Measurements from ENCODE around the gene MOSMO. TPM values are rescaled to one million over a fixed set of nuclear protein-coding genes. Genes with fewer than 3 reads are reported as not detected.

MOSMO gene
- total and polyA plus RNA-seq, 4 donors = 3.9 to 13.6 (median 4.5) TPM

DNA sequence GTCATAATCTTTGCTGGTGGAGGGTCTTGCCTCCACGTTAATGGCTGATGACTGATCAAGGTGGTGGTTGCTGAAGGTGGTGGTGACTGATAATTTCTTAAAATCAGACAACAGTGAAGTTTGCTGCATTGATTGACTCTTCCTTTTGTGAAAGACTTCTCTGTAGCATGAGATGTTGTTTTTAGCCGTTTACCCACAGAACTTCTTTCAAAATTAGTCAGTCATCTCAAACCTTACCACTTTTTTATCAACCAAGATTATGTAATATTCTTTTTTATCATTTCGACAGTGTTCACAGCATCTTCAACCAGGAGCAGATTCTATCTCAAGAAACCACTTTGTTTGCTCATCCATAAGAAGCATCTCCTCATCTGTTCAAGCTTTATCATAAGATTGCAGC is 48.9 kb upstream of the MOSMO start (continued):
- TF ChIP-seq, protein P1, sequence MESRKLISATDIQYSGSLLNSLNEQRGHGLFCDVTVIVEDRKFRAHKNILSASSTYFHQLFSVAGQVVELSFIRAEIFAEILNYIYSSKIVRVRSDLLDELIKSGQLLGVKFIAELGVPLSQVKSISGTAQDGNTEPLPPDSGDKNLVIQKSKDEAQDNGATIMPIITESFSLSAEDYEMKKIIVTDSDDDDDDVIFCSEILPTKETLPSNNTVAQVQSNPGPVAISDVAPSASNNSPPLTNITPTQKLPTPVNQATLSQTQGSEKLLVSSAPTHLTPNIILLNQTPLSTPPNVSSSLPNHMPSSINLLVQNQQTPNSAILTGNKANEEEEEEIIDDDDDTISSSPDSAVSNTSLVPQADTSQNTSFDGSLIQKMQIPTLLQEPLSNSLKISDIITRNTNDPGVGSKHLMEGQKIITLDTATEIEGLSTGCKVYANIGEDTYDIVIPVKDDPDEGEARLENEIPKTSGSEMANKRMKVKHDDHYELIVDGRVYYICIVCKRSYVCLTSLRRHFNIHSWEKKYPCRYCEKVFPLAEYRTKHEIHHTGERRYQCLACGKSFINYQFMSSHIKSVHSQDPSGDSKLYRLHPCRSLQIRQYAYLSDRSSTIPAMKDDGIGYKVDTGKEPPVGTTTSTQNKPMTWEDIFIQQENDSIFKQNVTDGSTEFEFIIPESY (IDR thresholded peaks at IDR 0.05) = no peak
- no peak for TF ChIP-seq JUND (IDR thresholded peaks at IDR 0.05)
- TF ChIP-seq RAD21 (IDR thresholded peaks at IDR 0.05) = no peak

DNA sequence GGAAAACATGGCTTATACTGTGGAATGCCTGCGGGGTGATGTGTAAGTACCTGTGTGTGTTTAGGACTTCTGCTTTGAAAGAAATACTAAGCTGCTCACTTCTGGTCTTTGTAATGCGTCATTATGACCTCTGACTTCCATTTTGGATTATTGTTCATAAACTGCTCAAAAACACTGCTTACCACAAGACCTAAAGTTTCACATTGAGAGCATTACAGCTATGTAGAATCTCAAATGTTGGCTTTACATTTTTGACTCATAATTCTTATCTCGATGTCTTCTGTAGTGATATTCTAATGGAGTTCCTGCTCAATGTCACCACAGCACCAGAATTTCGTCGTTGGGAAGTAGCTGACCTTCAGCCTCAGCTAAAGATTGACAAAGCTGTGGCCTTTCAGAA is 45.4 kb upstream of the MOSMO start:
- 84% methylated on average over 5 of the region's 5 CpGs for WGBS
- TF ChIP-seq, protein P2, sequence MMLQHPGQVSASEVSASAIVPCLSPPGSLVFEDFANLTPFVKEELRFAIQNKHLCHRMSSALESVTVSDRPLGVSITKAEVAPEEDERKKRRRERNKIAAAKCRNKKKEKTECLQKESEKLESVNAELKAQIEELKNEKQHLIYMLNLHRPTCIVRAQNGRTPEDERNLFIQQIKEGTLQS (IDR thresholded peaks at IDR 0.05) = no peak
- TF ChIP-seq SP1 (IDR thresholded peaks at IDR 0.05) (no peak), EGR1 (IDR thresholded peaks at IDR 0.05; ENCODE audit: low read depth in 2 of 2) (no peak), GABPA (IDR thresholded peaks at IDR 0.05 in 1 of 2, conservative IDR thresholded peaks at IDR 0.05 in 1 of 2) (no peak), MAX (IDR thresholded peaks at IDR 0.05) (no peak), FOXA1 (IDR thresholded peaks at IDR 0.05) (no peak), FOXA2 (IDR thresholded peaks at IDR 0.05) (no peak), HNF4A (conservative IDR thresholded peaks at IDR 0.05) (no peak), NR2F2 (IDR thresholded peaks at IDR 0.05) (no peak), HNF4G (IDR thresholded peaks at IDR 0.05) (no peak), RAD21 (IDR thresholded peaks at IDR 0.05) (no peak)
- TF ChIP-seq, protein P3, sequence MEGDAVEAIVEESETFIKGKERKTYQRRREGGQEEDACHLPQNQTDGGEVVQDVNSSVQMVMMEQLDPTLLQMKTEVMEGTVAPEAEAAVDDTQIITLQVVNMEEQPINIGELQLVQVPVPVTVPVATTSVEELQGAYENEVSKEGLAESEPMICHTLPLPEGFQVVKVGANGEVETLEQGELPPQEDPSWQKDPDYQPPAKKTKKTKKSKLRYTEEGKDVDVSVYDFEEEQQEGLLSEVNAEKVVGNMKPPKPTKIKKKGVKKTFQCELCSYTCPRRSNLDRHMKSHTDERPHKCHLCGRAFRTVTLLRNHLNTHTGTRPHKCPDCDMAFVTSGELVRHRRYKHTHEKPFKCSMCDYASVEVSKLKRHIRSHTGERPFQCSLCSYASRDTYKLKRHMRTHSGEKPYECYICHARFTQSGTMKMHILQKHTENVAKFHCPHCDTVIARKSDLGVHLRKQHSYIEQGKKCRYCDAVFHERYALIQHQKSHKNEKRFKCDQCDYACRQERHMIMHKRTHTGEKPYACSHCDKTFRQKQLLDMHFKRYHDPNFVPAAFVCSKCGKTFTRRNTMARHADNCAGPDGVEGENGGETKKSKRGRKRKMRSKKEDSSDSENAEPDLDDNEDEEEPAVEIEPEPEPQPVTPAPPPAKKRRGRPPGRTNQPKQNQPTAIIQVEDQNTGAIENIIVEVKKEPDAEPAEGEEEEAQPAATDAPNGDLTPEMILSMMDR (IDR thresholded peaks at IDR 0.05; ENCODE audit: low read depth, low read length, missing input control) = no peak
- H3K27me3 ChIP-seq (ENCODE audit: control insufficient read depth in 4 of 4, insufficient read depth in 4 of 4, low read length in 3 of 4) = no peaks in the 10 kb centered on the region
- no peak overlapping the region for H3K4me3 ChIP-seq (ENCODE audit: low read depth in 1 of 3, low read length in 3 of 3)
- H3K9ac ChIP-seq (ENCODE audit: low read depth in 1 of 2, low read length in 2 of 2) = no peak overlapping the region
- H3K9me3 ChIP-seq (ENCODE audit: control insufficient read depth in 4 of 4, low read length in 3 of 4) = no peaks in the 10 kb centered on the region
- DNase-seq (ENCODE audit: low spot score) = no peak
- no peak overlapping the region for H3K27ac ChIP-seq (ENCODE audit: low read depth in 1 of 2, low read length in 2 of 2)
- H3K36me3 ChIP-seq (ENCODE audit: control insufficient read depth in 4 of 4, insufficient read depth in 3 of 4, low read depth in 1 of 4, low read length in 3 of 4) = peaks cover 14 to 90% (median 84%) of the 10 kb centered on the region in 4 donors
- H3K4me1 ChIP-seq (ENCODE audit: control insufficient read depth in 4 of 4, insufficient read depth in 4 of 4, low read length in 3 of 4) = no peaks in the 10 kb centered on the region

DNA sequence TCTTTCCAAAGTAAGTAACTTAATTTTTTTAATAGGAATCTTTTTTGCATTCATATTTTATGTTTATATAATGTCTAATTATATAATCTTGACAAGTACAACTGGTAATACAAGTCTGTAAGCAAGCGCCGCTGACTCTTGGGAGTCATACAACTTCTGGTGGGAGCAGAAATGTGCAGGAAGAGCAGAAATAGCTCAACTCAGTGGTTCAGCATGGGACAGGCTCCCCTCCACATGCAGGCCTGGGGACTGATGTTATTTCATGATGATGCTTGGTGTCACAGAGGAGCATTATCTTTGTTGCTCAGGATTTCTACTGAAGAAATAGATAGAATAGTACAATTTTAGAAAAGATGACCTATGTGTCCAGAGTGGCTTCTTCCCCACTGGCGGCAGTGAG is 44.0 kb upstream of the MOSMO start:
- Histone ChIP-seq H3K9me3 (ENCODE audit: control insufficient read depth in 4 of 4, low read length in 3 of 4) (no peaks in the 10 kb centered on the region), H3K4me3 (ENCODE audit: low read depth in 1 of 3, low read length in 3 of 3) (no peak overlapping the region), H3K9ac (ENCODE audit: low read depth in 1 of 2, low read length in 2 of 2) (no peak overlapping the region), H3K36me3 (ENCODE audit: control insufficient read depth in 4 of 4, insufficient read depth in 3 of 4, low read depth in 1 of 4, low read length in 3 of 4) (peaks cover 14 to 93% (median 82%) of the 10 kb centered on the region in 4 donors), H3K27me3 (ENCODE audit: control insufficient read depth in 4 of 4, insufficient read depth in 4 of 4, low read length in 3 of 4) (no peaks in the 10 kb centered on the region), H3K4me1 (ENCODE audit: control insufficient read depth in 4 of 4, insufficient read depth in 4 of 4, low read length in 3 of 4) (no peaks in the 10 kb centered on the region), H3K27ac (ENCODE audit: low read depth in 1 of 2, low read length in 2 of 2) (no peak overlapping the region)
- no peak for TF ChIP-seq REST (IDR thresholded peaks at IDR 0.05)
- TF ChIP-seq, protein P1 (IDR thresholded peaks at IDR 0.05) = no peak
- 98% methylated on average over 3 of the region's 3 CpGs for WGBS
- no peak for DNase-seq (ENCODE audit: low spot score)

All from liver (tissue), 9 donors.